ENCODE results near the gene CNIH2. TPM values are rescaled to one million over a fixed set of nuclear protein-coding genes. Genes with fewer than 3 reads are reported as not detected.
"Not testable (repeated sequence)": the region's sequence is repeated elsewhere in the genome, so short reads cannot be mapped to it uniquely, and the experiment has no call there.

The CNIH2 gene
- total RNA-seq, 4 donors from 2014 or later, result not detected

DNA sequence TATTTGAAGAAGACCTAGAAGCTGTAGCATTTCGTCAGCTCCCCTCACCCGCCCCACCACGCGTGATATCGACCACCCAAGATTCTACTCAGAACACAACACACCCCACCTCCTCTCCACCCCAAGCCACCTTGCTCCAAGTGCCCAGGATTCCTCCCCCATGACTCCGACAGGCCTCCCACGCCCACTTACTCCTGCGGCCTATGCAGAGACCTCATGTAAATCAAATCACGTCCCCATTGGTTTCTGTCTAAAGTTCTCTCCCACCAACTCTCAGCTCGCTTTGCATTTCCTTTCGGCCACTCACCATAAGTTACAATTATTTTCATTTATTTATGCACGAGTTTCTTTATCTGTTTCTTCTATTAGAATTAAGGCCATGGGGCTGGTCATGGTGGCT lies 24.7 kb downstream of the CNIH2 start:
- TF ChIP-seq, protein P1, sequence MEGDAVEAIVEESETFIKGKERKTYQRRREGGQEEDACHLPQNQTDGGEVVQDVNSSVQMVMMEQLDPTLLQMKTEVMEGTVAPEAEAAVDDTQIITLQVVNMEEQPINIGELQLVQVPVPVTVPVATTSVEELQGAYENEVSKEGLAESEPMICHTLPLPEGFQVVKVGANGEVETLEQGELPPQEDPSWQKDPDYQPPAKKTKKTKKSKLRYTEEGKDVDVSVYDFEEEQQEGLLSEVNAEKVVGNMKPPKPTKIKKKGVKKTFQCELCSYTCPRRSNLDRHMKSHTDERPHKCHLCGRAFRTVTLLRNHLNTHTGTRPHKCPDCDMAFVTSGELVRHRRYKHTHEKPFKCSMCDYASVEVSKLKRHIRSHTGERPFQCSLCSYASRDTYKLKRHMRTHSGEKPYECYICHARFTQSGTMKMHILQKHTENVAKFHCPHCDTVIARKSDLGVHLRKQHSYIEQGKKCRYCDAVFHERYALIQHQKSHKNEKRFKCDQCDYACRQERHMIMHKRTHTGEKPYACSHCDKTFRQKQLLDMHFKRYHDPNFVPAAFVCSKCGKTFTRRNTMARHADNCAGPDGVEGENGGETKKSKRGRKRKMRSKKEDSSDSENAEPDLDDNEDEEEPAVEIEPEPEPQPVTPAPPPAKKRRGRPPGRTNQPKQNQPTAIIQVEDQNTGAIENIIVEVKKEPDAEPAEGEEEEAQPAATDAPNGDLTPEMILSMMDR (IDR thresholded peaks at IDR 0.05), result no peak
- TF ChIP-seq POLR2A (IDR thresholded peaks at IDR 0.05), result no peak
- H3K9me3 ChIP-seq, result no peaks in the 10 kb centered on the region
- H3K36me3 ChIP-seq, result no peaks in the 10 kb centered on the region
- no peak for DNase-seq
- H3K4me1 ChIP-seq, result no peaks in the 10 kb centered on the region
- no peak overlapping the region for H3K4me3 ChIP-seq
- no peaks in the 10 kb centered on the region for H3K27me3 ChIP-seq
- H3K27ac ChIP-seq, result no peak overlapping the region

DNA sequence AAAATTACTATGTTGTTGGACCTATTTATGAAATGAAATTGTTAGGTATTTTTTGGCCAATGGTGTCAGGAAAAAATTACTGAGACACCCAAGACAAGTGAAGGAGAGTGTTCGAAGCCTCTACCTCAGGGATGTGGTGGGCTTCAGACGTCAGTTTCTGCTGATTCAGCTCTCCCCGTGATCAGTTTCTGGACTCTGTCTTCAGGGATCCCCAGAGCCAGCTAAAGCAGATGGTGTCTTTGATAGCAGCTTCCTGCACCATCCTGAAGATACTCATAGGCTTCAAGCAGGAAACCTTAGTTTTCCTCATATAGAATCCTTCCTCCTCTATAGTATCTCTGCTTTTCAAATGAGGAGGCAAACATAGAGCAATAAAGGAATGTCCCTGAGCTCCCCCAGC lies 31.5 kb downstream of the CNIH2 start:
- DNase-seq, result no peak
- no peaks in the 10 kb centered on the region for H3K27me3 ChIP-seq

DNA sequence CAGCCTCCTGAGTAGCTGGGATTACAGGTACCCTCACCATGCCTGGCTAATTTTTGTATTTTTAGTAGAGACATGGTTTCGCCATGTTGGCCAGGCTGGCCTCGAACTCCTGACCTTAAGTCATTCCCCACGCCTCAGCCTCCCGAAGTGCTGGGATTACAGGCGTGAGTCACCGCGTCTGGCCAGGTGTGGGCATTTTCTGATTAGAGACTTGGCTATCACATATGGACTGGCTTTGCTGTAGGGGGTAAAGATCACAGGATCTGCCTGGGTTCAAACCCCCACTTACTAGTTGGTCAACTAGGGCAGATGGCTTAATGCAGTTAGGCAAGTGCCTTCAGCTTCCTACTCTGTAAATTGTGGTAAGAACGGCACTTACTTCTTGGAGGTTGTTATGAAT lies 32.3 kb downstream of the CNIH2 start:
- Histone ChIP-seq H3K27me3 (no peaks in the 10 kb centered on the region), H3K27ac (no peak overlapping the region), H3K4me3 (no peak overlapping the region), H3K4me1 (peaks cover 4 to 24% (median 11%) of the 10 kb centered on the region in 4 donors), H3K9me3 (no peaks in the 10 kb centered on the region), H3K36me3 (no peaks in the 10 kb centered on the region)
- TF ChIP-seq, protein P1 (IDR thresholded peaks at IDR 0.05), result no peak
- TF ChIP-seq POLR2A (IDR thresholded peaks at IDR 0.05), result no peak
- DNase-seq, result no peak

More for the DNA sequence above, 31.5 kb downstream of the CNIH2 start:
- Histone ChIP-seq H3K4me1 (peaks cover 4 to 17% (median 10%) of the 10 kb centered on the region in 4 donors), H3K4me3 (no peak overlapping the region), H3K36me3 (no peaks in the 10 kb centered on the region), H3K9me3 (no peaks in the 10 kb centered on the region), H3K27ac (no peak overlapping the region)
- no peak for TF ChIP-seq POLR2A (IDR thresholded peaks at IDR 0.05)
- TF ChIP-seq, protein P1 (IDR thresholded peaks at IDR 0.05), result no peak

DNA sequence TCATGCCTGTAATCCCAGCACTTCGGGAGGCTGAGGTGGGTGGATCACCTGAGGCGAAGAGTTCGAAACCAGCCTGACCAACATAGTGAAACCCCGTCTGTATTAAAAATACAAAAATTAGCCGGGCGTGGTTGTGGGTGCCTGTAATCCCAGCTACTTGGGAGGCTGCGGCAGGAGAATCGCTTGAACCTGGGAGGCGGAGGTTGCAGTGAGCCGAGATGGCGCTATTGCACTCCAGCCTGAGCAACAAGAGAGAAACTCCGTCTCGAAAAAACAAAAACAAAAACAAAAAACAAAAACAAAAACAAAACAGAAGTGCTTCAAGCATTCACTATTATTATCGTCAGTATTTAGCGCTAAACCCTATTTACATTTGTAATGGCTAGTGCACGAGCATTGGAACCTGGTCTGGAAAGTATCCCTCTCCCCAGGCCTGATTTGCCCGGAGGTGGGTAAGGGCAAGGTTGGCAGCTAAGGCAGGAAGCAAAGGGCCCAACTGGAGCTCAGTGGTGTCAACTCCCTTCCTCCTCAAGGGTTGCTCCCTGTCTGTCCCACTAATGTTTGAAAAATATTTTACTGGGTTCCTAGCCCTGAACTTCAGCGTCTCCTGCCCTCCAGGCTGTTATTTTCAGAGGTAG lies 32.9 kb downstream of the CNIH2 start:
- DNase-seq, result not testable (repeated sequence)

DNA sequence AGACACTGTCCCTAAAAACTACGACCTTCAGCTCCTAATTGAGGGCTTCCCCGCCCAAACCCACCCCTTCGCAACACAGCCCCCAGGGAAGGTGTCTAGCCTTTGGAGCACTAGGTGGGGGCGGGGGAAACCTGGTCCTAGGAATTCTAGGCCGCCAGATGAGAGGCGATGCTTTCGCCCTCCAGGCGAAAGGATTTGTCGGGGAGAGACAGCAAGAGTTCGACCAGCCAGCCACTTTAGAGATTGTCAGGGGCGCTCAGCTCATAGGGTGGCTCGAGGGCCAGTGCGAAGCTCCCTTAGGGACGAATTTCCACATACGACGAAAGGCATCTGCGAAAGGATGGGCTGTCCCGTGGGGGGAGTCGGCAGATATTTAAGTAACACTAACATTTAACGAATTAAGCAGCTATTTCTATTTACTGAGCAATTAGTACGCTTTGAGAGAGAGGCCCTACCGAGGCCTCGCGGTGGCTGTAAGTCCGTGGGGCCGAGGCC lies 33.5 kb downstream of the CNIH2 start:
- Histone ChIP-seq H3K27ac (peak overlapping the region; percentile 75 to 96 (median 92)), H3K4me1 (peaks cover 4 to 28% (median 11%) of the 10 kb centered on the region in 4 donors), H3K27me3 (no peaks in the 10 kb centered on the region), H3K9me3 (no peaks in the 10 kb centered on the region), H3K4me3 (peak overlapping the region; percentile 32 to 59 (median 53)), H3K36me3 (no peaks in the 10 kb centered on the region)
- TF ChIP-seq, protein P1 (IDR thresholded peaks at IDR 0.05), result no peak
- TF ChIP-seq POLR2A (IDR thresholded peaks at IDR 0.05), result no peak
- DNase-seq, result no peak

More for the DNA sequence above, 32.9 kb downstream of the CNIH2 start:
- H3K9me3 ChIP-seq, H3K36me3 ChIP-seq, H3K4me3 ChIP-seq, H3K27ac ChIP-seq, H3K27me3 ChIP-seq: not testable (repeated sequence)
- peaks cover 4 to 24% (median 11%) of the 10 kb centered on the region in 4 donors for H3K4me1 ChIP-seq

DNA sequence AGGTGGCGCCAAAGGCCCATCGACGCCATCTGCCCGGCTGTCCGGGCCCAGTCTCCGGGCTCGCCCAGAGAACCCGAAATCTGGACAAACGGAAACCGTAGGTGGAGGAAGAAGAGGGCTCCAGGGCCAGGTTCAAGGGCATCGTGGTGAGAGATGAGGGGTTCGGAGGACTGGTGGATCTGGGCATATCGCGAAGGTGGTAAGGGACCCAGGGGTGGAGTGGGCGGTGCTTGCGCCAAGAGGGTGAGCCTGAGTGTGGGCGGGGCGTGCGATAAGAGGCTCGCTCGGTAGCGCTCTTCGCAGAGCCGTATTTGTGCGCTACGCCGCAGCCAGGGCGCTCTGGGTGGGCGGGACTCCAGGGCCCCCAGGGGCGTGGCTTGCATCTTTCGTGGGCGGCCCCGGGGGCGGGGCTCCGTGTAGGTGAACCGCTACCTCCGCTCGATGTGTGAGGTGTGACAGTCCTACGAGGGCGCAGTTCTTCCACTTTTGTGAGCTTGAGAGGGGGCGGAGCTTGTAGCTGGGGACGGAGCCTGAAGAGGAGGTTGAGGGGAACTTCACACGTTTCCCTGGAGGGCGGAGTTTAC lies 34.1 kb downstream of the CNIH2 start:
- H3K27me3 ChIP-seq, result no peaks in the 10 kb centered on the region
- H3K9me3 ChIP-seq, result no peaks in the 10 kb centered on the region
- H3K4me1 ChIP-seq, result peaks cover 4 to 31% (median 11%) of the 10 kb centered on the region in 4 donors
- no peaks in the 10 kb centered on the region for H3K36me3 ChIP-seq
- H3K27ac ChIP-seq, result peak overlapping the region; percentile 75 to 96 (median 92)
- DNase-seq, result peak; percentile 96 to 98 (median 97)
- H3K4me3 ChIP-seq, result peak overlapping the region; percentile 32 to 59 (median 53)
- TF ChIP-seq, protein P1 (IDR thresholded peaks at IDR 0.05), result peak; percentile 82 to 98 (median 96)
- peak in 1 of 2 donors; percentile 56 for TF ChIP-seq POLR2A (IDR thresholded peaks at IDR 0.05)

All from Peyer's patch (tissue), 4 donors.